HG02763 (cell line): ENCODE results near the gene CDC6.

Experiments
- ATAC-seq: cut with Tn5 transposase; IDR thresholded peaks from one replicate; pipeline ENCODE4 v1.9.1; 2021; ENCODE audit warnings: mild to moderate bottlenecking, moderate library complexity; ENCODE audit not compliant: unreplicated experiment

The CDC6 gene

GRCh38 chr17:40350689-40351358 is 63.1 kb downstream of the CDC6 start:
- no peak for ATAC-seq

GRCh38 chr17:40351359-40352236 is 63.9 kb downstream of the CDC6 start:
- no peak for ATAC-seq

- no peak for ATAC-seq
Observed at GRCh38 chr17:40352237-40352778, 64.6 kb downstream of the CDC6 start.

GRCh38 chr17:40352779-40353394 is 65.2 kb downstream of the CDC6 start:
- no peak for ATAC-seq
